Measurements from ENCODE around the gene PISD. TPM values are rescaled to one million over a fixed set of nuclear protein-coding genes. Genes with fewer than 3 reads are reported as not detected.

PISD gene
- total RNA-seq, 2 experiments from 2014 or later, result 34.7 to 40.0 TPM

- H3K4me1 Mint-ChIP-seq, result peaks cover 34% of the 10 kb centered on the region
- CTCF ChIA-PET, result interaction anchor here (1.2 to 7.7 kb wide), 9 partner anchors 10 to 138 kb away, joined by 3 to 58 read pairs (median 9); partner anchors contain the start of gene PISD
These were observed 32.9 kb downstream of the PISD start for GRCh38 chr22:31628969-31629708.

GRCh38 chr22:31628362-31628761, 33.7 kb downstream of the PISD start:
- ATAC-seq (no peak), DNase-seq (no peak)
- CTCF ChIA-PET, result interaction anchor here (1.6 kb wide), 1 partner anchor 177 kb away, joined by 3 read pairs; no protein-coding TSS in a partner anchor
- H3K4me3 Mint-ChIP-seq, result no peak overlapping the region
- H3K27ac Mint-ChIP-seq, result peak overlapping the region; percentile 60
- peaks cover 2% of the 10 kb centered on the region for H3K36me3 Mint-ChIP-seq
- peaks cover 30% of the 10 kb centered on the region for H3K4me1 Mint-ChIP-seq
- no peaks in the 10 kb centered on the region for H3K9me3 Mint-ChIP-seq (ENCODE audit: low read depth)
- H3K27me3 Mint-ChIP-seq, result no peaks in the 10 kb centered on the region

More at GRCh38 chr22:31628969-31629708, 32.9 kb downstream of the PISD start:
- Mint-ChIP-seq H3K9me3 (ENCODE audit: low read depth) (no peaks in the 10 kb centered on the region), H3K27me3 (no peaks in the 10 kb centered on the region), H3K36me3 (peaks cover 2% of the 10 kb centered on the region), H3K4me3 (peak overlapping the region; percentile 85), H3K27ac (peak overlapping the region; percentile 83)
- no peak for ATAC-seq
- peak; percentile 60 for DNase-seq

- Mint-ChIP-seq H3K36me3 (peaks cover 2% of the 10 kb centered on the region), H3K4me1 (peaks cover 30% of the 10 kb centered on the region), H3K27me3 (no peaks in the 10 kb centered on the region), H3K9me3 (ENCODE audit: low read depth) (no peaks in the 10 kb centered on the region), H3K27ac (peak overlapping the region; percentile 50), H3K4me3 (no peak overlapping the region)
- CTCF ChIA-PET, result interaction anchor here (1.6 kb wide), 1 partner anchor 176 kb away, joined by 3 read pairs; no protein-coding TSS in a partner anchor
- ATAC-seq (no peak), DNase-seq (no peak)
These were observed 34.7 kb downstream of the PISD start for GRCh38 chr22:31627223-31627731.

GRCh38 chr22:31626427-31627150, 35.4 kb downstream of the PISD start:
- Mint-ChIP-seq H3K4me3 (no peak overlapping the region), H3K9me3 (ENCODE audit: low read depth) (no peaks in the 10 kb centered on the region), H3K36me3 (peaks cover 2% of the 10 kb centered on the region), H3K4me1 (peaks cover 36% of the 10 kb centered on the region), H3K27ac (peak overlapping the region; percentile 50), H3K27me3 (no peaks in the 10 kb centered on the region)
- ATAC-seq (no peak), DNase-seq (no peak)
- CTCF ChIA-PET, result interaction anchor here (1.6 kb wide), 1 partner anchor 175 kb away, joined by 3 read pairs; no protein-coding TSS in a partner anchor

GRCh38 chr22:31625661-31626426, 36.2 kb downstream of the PISD start:
- CTCF ChIA-PET, result no interaction called here
- ATAC-seq (no peak), DNase-seq (no peak)
- no peaks in the 10 kb centered on the region for H3K27me3 Mint-ChIP-seq
- no peaks in the 10 kb centered on the region for H3K9me3 Mint-ChIP-seq (ENCODE audit: low read depth)
- H3K27ac Mint-ChIP-seq, result no peak overlapping the region
- H3K4me1 Mint-ChIP-seq, result peaks cover 33% of the 10 kb centered on the region
- no peak overlapping the region for H3K4me3 Mint-ChIP-seq
- peaks cover 2% of the 10 kb centered on the region for H3K36me3 Mint-ChIP-seq

GRCh38 chr22:31625257-31625640, 36.8 kb downstream of the PISD start:
- Mint-ChIP-seq H3K36me3 (peaks cover 2% of the 10 kb centered on the region), H3K4me1 (peaks cover 33% of the 10 kb centered on the region), H3K9me3 (ENCODE audit: low read depth) (no peaks in the 10 kb centered on the region), H3K4me3 (no peak overlapping the region), H3K27me3 (no peaks in the 10 kb centered on the region), H3K27ac (no peak overlapping the region)
- ATAC-seq, result no peak
- no peak for DNase-seq
- CTCF ChIA-PET, result interaction anchor here (1.5 kb wide), 1 partner anchor 12 kb away, joined by 5 read pairs; no protein-coding TSS in a partner anchor

GRCh38 chr22:31623592-31624304, 38.3 kb downstream of the PISD start:
- H3K4me3 Mint-ChIP-seq, result no peak overlapping the region
- H3K36me3 Mint-ChIP-seq, result peaks cover 8% of the 10 kb centered on the region
- no peaks in the 10 kb centered on the region for H3K9me3 Mint-ChIP-seq (ENCODE audit: low read depth)
- CTCF ChIA-PET, result interaction anchor here (0.7 to 1.5 kb wide), 2 partner anchors 10 to 61 kb away, joined by 3 to 5 read pairs; no protein-coding TSS in a partner anchor
- no peak for ATAC-seq
- no peaks in the 10 kb centered on the region for H3K27me3 Mint-ChIP-seq
- H3K4me1 Mint-ChIP-seq, result peaks cover 26% of the 10 kb centered on the region
- DNase-seq, result no peak
- no peak overlapping the region for H3K27ac Mint-ChIP-seq

- CTCF ChIA-PET, result no interaction called here
- H3K27ac Mint-ChIP-seq, result peak overlapping the region; percentile 62
These were observed 39.0 kb downstream of the PISD start for GRCh38 chr22:31622980-31623379.

GRCh38 chr22:31621507-31622124, 40.4 kb downstream of the PISD start:
- CTCF ChIA-PET, result interaction anchor here (0.5 to 3.3 kb wide), 2 partner anchors 12 to 1513 kb away, joined by 3 to 10 read pairs; no protein-coding TSS in a partner anchor
- peak overlapping the region; percentile 69 for H3K27ac Mint-ChIP-seq
- peaks cover 18% of the 10 kb centered on the region for H3K4me1 Mint-ChIP-seq
- H3K9me3 Mint-ChIP-seq (ENCODE audit: low read depth), result no peaks in the 10 kb centered on the region
- H3K36me3 Mint-ChIP-seq, result peaks cover 8% of the 10 kb centered on the region
- H3K27me3 Mint-ChIP-seq, result no peaks in the 10 kb centered on the region
- H3K4me3 Mint-ChIP-seq, result no peak overlapping the region
- ATAC-seq, result no peak
- DNase-seq, result no peak

More at GRCh38 chr22:31622980-31623379, 39.0 kb downstream of the PISD start:
- no peak overlapping the region for H3K4me3 Mint-ChIP-seq
- peaks cover 8% of the 10 kb centered on the region for H3K36me3 Mint-ChIP-seq
- ATAC-seq (no peak), DNase-seq (no peak)
- no peaks in the 10 kb centered on the region for H3K27me3 Mint-ChIP-seq
- H3K4me1 Mint-ChIP-seq, result peaks cover 22% of the 10 kb centered on the region
- no peaks in the 10 kb centered on the region for H3K9me3 Mint-ChIP-seq (ENCODE audit: low read depth)

- H3K27ac Mint-ChIP-seq, result peak overlapping the region; percentile 69
- CTCF ChIA-PET, result interaction anchor here (0.5 to 3.3 kb wide), 2 partner anchors 13 to 1512 kb away, joined by 3 to 10 read pairs; no protein-coding TSS in a partner anchor
These were observed 41.1 kb downstream of the PISD start for GRCh38 chr22:31620756-31621480.

GRCh38 chr22:31619611-31620300, 42.3 kb downstream of the PISD start:
- ATAC-seq, result no peak
- H3K4me1 Mint-ChIP-seq, result peaks cover 27% of the 10 kb centered on the region
- H3K27me3 Mint-ChIP-seq, result no peaks in the 10 kb centered on the region
- H3K9me3 Mint-ChIP-seq (ENCODE audit: low read depth), result no peaks in the 10 kb centered on the region
- H3K27ac Mint-ChIP-seq, result peak overlapping the region; percentile 39
- CTCF ChIA-PET, result interaction anchor here (1.5 to 3.3 kb wide), 2 partner anchors 11 to 14 kb away, joined by 5 to 10 read pairs; no protein-coding TSS in a partner anchor
- H3K4me3 Mint-ChIP-seq, result no peak overlapping the region
- DNase-seq, result no peak
- H3K36me3 Mint-ChIP-seq, result peaks cover 7% of the 10 kb centered on the region

More at GRCh38 chr22:31620756-31621480, 41.1 kb downstream of the PISD start:
- Mint-ChIP-seq H3K27me3 (no peaks in the 10 kb centered on the region), H3K4me3 (no peak overlapping the region), H3K36me3 (peaks cover 8% of the 10 kb centered on the region), H3K9me3 (ENCODE audit: low read depth) (no peaks in the 10 kb centered on the region), H3K4me1 (peaks cover 21% of the 10 kb centered on the region)
- DNase-seq (no peak), ATAC-seq (no peak)
